ENCODE results near the gene ST6GALNAC5.

DNA sequence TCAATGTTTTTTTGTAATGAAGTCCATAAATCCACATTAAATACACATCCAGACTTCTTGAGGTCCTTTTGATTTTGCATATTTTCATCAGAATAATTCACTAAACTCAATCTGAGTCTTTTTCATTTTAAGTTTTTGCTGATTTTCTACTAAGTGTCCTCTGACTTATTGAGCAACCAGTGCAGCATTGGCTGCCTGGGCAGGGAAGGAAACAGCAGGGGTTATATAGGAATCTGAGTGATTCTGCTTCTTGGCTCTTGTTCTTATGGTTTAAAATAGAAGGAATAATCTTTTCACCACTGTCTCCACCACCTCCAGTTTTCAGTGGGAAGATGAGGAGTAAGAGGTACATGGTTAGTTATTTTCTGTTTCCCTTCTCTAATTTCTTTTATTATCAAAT is 88.4 kb downstream of the ST6GALNAC5 start:
- no peak for TF ChIP-seq POLR2A (IDR thresholded peaks at IDR 0.05)
- TF ChIP-seq, protein P1, sequence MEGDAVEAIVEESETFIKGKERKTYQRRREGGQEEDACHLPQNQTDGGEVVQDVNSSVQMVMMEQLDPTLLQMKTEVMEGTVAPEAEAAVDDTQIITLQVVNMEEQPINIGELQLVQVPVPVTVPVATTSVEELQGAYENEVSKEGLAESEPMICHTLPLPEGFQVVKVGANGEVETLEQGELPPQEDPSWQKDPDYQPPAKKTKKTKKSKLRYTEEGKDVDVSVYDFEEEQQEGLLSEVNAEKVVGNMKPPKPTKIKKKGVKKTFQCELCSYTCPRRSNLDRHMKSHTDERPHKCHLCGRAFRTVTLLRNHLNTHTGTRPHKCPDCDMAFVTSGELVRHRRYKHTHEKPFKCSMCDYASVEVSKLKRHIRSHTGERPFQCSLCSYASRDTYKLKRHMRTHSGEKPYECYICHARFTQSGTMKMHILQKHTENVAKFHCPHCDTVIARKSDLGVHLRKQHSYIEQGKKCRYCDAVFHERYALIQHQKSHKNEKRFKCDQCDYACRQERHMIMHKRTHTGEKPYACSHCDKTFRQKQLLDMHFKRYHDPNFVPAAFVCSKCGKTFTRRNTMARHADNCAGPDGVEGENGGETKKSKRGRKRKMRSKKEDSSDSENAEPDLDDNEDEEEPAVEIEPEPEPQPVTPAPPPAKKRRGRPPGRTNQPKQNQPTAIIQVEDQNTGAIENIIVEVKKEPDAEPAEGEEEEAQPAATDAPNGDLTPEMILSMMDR (IDR thresholded peaks at IDR 0.05): no peak
